OCI-LY1 (cell line): ENCODE results near the gene SNX24.

ENCODE experiments used
- H2AFZ ChIP-seq: fragments of 200-600 bp; sonication (generic), shearing (Covaris generic); 2 replicates; pipeline ENCODE4 v1.6.0; 2014; ENCODE audit warnings: antibody characterized with exemption, mild to moderate bottlenecking, low read length
- H3F3A ChIP-seq: fragments of 200-600 bp; sonication (generic), shearing (Covaris generic); 2 replicates; pipeline ENCODE4 v1.6.0; 2014; ENCODE audit warnings: mild to moderate bottlenecking, antibody characterized with exemption, low read length, moderate library complexity; ENCODE audit not compliant: insufficient read depth
- H3K27ac ChIP-seq: fragments of 200-600 bp; sonication (generic); 2 replicates; pipeline ENCODE4 v1.5.1; 2014; ENCODE audit warnings: low read length, mixed run types, mild to moderate bottlenecking, low read depth; ENCODE audit not compliant: poor library complexity, severe bottlenecking
- H3K27me3 ChIP-seq: fragments of 200-600 bp; sonication (generic); 2 replicates; pipeline ENCODE4 v1.6.0; 2014; ENCODE audit warnings: antibody characterized with exemption, mild to moderate bottlenecking, low read length, moderate library complexity; ENCODE audit not compliant: insufficient read depth
- H3K36me3 ChIP-seq: fragments of 200-600 bp; sonication (generic); 2 replicates; pipeline ENCODE4 v1.6.1; 2014; ENCODE audit warnings: mild to moderate bottlenecking, antibody characterized with exemption, low read length, moderate library complexity, mixed read lengths; ENCODE audit not compliant: insufficient read depth
- H3K4me1 ChIP-seq: fragments of 200-600 bp; sonication (generic); 2 replicates; pipeline ENCODE4 v1.5.1; 2014; ENCODE audit warnings: mild to moderate bottlenecking, low read length, moderate library complexity; ENCODE audit not compliant: insufficient read depth, severe bottlenecking
- H3K4me2 ChIP-seq: fragments of 200-600 bp; sonication (generic), shearing (Covaris generic); 2 replicates; pipeline ENCODE4 v1.6.1; 2014; ENCODE audit warnings: low read length
- H3K4me3 ChIP-seq: fragments of 200-600 bp; sonication (generic); 2 replicates; pipeline ENCODE4 v1.5.1; 2014; ENCODE audit warnings: low read length, low read depth, mild to moderate bottlenecking, mixed read lengths; ENCODE audit not compliant: poor library complexity, severe bottlenecking
- H3K79me2 ChIP-seq: fragments of 200-600 bp; shearing (Covaris generic); 2 replicates; pipeline ENCODE4 v1.6.1; 2016; ENCODE audit warnings: mixed run types, low read length, mixed read lengths; ENCODE audit not compliant: insufficient read depth
- H3K9ac ChIP-seq: fragments of 200-600 bp; sonication (generic), shearing (Covaris generic); 2 replicates; pipeline ENCODE4 v1.6.1; 2014; ENCODE audit warnings: mild to moderate bottlenecking, low read length, mixed read lengths
- H3K9me2 ChIP-seq: fragments of 200-600 bp; sonication (generic), shearing (Covaris generic); 2 replicates; pipeline ENCODE4 v1.6.1; 2014; ENCODE audit warnings: low read depth, mild to moderate bottlenecking, low read length, mixed read lengths
- H3K9me3 ChIP-seq: fragments of 200-600 bp; shearing (Covaris generic); 2 replicates; pipeline ENCODE4 v1.6.1; 2014; ENCODE audit warnings: low read length, mixed read lengths
- H4K20me1 ChIP-seq: fragments of 200-600 bp; sonication (generic), shearing (Covaris generic); 2 replicates; pipeline ENCODE4 v1.6.0; 2016; ENCODE audit warnings: mild to moderate bottlenecking, low read length; ENCODE audit not compliant: insufficient read depth
- CTCF ChIP-seq: fragments of 200-600 bp; sonication (generic), shearing (Covaris generic); IDR thresholded peaks from 2 replicates; pipeline ENCODE4 v1.5.1; 2017; ENCODE audit warnings: mild to moderate bottlenecking, antibody characterized with exemption, low read length, moderate library complexity, mixed read lengths
- EZH2 ChIP-seq: fragments of 200-600 bp; sonication (generic), shearing (Covaris generic); IDR thresholded peaks from 2 replicates; pipeline ENCODE4 v1.8.0; 2017; ENCODE audit warnings: borderline replicate concordance, mixed run types, mild to moderate bottlenecking, antibody characterized with exemption, low read length, moderate library complexity, mixed read lengths

The SNX24 gene

DNA sequence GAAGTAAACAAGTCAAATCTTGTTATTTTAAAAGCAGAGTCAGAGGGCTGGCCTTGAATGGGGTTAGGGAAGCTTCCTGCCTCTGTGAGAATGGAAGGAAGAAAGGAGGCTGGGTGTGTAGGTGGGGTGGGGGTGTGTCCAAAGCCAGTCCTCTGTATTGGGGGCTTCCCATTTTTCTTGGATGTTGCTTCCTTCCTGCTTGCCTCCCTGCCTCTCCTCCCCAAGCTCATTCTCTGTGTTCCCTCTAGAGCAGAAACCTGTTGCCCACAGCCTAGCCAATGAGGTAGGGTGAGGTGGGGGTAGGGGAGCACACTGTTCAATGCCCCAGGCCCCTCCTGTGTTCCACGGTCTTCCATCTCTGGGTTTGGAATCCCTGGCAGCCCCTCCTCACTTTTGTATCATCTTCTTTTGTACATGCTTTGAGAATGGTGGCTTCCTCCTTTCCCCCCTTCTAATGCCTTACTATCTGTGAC is 39.7 kb downstream of the SNX24 start:
- Histone ChIP-seq H3K4me3 (no peak overlapping the region), H3K9ac (no peak overlapping the region), H2AFZ (no peak overlapping the region), H3K27me3 (no peaks in the 10 kb centered on the region), H3K36me3 (no peaks in the 10 kb centered on the region), H3K27ac (no peak overlapping the region), H3K9me2 (no peaks in the 10 kb centered on the region), H3K4me1 (no peaks in the 10 kb centered on the region), H3K4me2 (no peak overlapping the region), H3K9me3 (0 out of 2 replicates have a peak, but pooled peaks cover 2% of the 10 kb centered on the region), H3F3A (no peaks in the 10 kb centered on the region), H4K20me1 (no peaks in the 10 kb centered on the region), H3K79me2 (no peaks in the 10 kb centered on the region)
- no peak for TF ChIP-seq EZH2
- TF ChIP-seq CTCF = no peak

GRCh38 chr5:122885891-122886290 is 40.5 kb downstream of the SNX24 start:
- Histone ChIP-seq H3K9me2 (no peaks in the 10 kb centered on the region), H3K36me3 (no peaks in the 10 kb centered on the region), H3F3A (no peaks in the 10 kb centered on the region), H3K27me3 (no peaks in the 10 kb centered on the region), H3K4me1 (no peaks in the 10 kb centered on the region), H4K20me1 (no peaks in the 10 kb centered on the region), H2AFZ (no peak overlapping the region), H3K4me3 (no peak overlapping the region), H3K9ac (no peak overlapping the region), H3K9me3 (0 out of 2 replicates have a peak, but pooled peaks cover 2% of the 10 kb centered on the region), H3K79me2 (no peaks in the 10 kb centered on the region), H3K27ac (no peak overlapping the region), H3K4me2 (no peak overlapping the region)
- TF ChIP-seq EZH2 (no peak), CTCF (no peak)

- Histone ChIP-seq H3K9ac (no peak overlapping the region), H3K27me3 (no peaks in the 10 kb centered on the region)
These were observed 49.7 kb downstream of the SNX24 start for GRCh38 chr5:122895141-122895540.

More at GRCh38 chr5:122895141-122895540, 49.7 kb downstream of the SNX24 start:
- TF ChIP-seq CTCF (no peak), EZH2 (no peak)
- no peak overlapping the region for H2AFZ ChIP-seq
- no peaks in the 10 kb centered on the region for H3K9me3 ChIP-seq
- no peaks in the 10 kb centered on the region for H3K4me1 ChIP-seq
- H3K4me2 ChIP-seq = no peak overlapping the region
- H3K4me3 ChIP-seq = no peak overlapping the region
- no peaks in the 10 kb centered on the region for H3K79me2 ChIP-seq
- H3K9me2 ChIP-seq = no peaks in the 10 kb centered on the region
- no peaks in the 10 kb centered on the region for H3F3A ChIP-seq
- no peaks in the 10 kb centered on the region for H4K20me1 ChIP-seq
- H3K27ac ChIP-seq = no peak overlapping the region
- no peaks in the 10 kb centered on the region for H3K36me3 ChIP-seq
